ENCODE measurements around the gene PEG3. TPM values are rescaled to one million over a fixed set of nuclear protein-coding genes. Genes with fewer than 3 reads are reported as not detected.

The PEG3 gene
- total and polyA plus RNA-seq, 2 of the 13 experiments (the other 11 are each of a cell fraction or from before 2014, with no cell fraction given), result 217 to 394 TPM

- TF ChIP-seq DPF2 (CRISPR knock-in tag; IDR thresholded peaks at IDR 0.05; ENCODE audit: borderline replicate concordance, low read depth), result no peak
- TF ChIP-seq AKNA (CRISPR knock-in tag; IDR thresholded peaks at IDR 0.05; ENCODE audit: borderline replicate concordance), result no peak
- TF ChIP-seq, protein P1, sequence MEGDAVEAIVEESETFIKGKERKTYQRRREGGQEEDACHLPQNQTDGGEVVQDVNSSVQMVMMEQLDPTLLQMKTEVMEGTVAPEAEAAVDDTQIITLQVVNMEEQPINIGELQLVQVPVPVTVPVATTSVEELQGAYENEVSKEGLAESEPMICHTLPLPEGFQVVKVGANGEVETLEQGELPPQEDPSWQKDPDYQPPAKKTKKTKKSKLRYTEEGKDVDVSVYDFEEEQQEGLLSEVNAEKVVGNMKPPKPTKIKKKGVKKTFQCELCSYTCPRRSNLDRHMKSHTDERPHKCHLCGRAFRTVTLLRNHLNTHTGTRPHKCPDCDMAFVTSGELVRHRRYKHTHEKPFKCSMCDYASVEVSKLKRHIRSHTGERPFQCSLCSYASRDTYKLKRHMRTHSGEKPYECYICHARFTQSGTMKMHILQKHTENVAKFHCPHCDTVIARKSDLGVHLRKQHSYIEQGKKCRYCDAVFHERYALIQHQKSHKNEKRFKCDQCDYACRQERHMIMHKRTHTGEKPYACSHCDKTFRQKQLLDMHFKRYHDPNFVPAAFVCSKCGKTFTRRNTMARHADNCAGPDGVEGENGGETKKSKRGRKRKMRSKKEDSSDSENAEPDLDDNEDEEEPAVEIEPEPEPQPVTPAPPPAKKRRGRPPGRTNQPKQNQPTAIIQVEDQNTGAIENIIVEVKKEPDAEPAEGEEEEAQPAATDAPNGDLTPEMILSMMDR (CRISPR knock-in tag; IDR thresholded peaks at IDR 0.05), result no peak
- peak; percentile 38; the same call in 1 of the 2 replicates for TF ChIP-seq E2F1 (CRISPR knock-in tag; IDR thresholded peaks at IDR 0.05)
- TF ChIP-seq HOXA3 (CRISPR knock-in tag; IDR thresholded peaks at IDR 0.05), result no peak; the same call in none of the 2 replicates
- no peak for TF ChIP-seq ZBTB39 (CRISPR knock-in tag; IDR thresholded peaks at IDR 0.05)
- no peak for TF ChIP-seq LCORL (IDR thresholded peaks at IDR 0.05)
- TF ChIP-seq LCORL (CRISPR knock-in tag; IDR thresholded peaks at IDR 0.05), result no peak
- TF ChIP-seq NFE2 (CRISPR knock-in tag; IDR thresholded peaks at IDR 0.05), result no peak
- TF ChIP-seq NBN (conservative IDR thresholded peaks at IDR 0.05), result no peak
- no peak for TF ChIP-seq PCBP1 (IDR thresholded peaks at IDR 0.05; ENCODE audit: borderline replicate concordance, low read depth, low read length)
- TF ChIP-seq ZNF766 (CRISPR knock-in tag; IDR thresholded peaks at IDR 0.05; ENCODE audit: borderline replicate concordance), result no peak
- no peak for TF ChIP-seq RXRA (CRISPR knock-in tag; IDR thresholded peaks at IDR 0.05)
- TF ChIP-seq CBX2 (IDR thresholded peaks at IDR 0.05; ENCODE audit: low read depth, low read length), result no peak
- no peak for TF ChIP-seq CBX2 (CRISPR knock-in tag; IDR thresholded peaks at IDR 0.05; ENCODE audit: low read depth)
- TF ChIP-seq ZSCAN30 (CRISPR knock-in tag; IDR thresholded peaks at IDR 0.05), result no peak
- TF ChIP-seq TIGD3 (CRISPR knock-in tag; IDR thresholded peaks at IDR 0.05; ENCODE audit: borderline replicate concordance), result no peak
- peak; percentile 81 for TF ChIP-seq CREM (IDR thresholded peaks at IDR 0.05)
- TF ChIP-seq CREM (CRISPR knock-in tag; IDR thresholded peaks at IDR 0.05), result no peak
- no peak for TF ChIP-seq PPARG (CRISPR knock-in tag; conservative IDR thresholded peaks at IDR 0.05)
Measured at GRCh38 chr19:56840451-56841192, at the start of gene PEG3, which contains the start of gene ZIM2 (continued).

All from HepG2 (cell line).